ENCODE measurements around the gene MYO1B. TPM values are rescaled to one million over a fixed set of nuclear protein-coding genes. Genes with fewer than 3 reads are reported as not detected.

Gene MYO1B
- total RNA-seq, 3 donors from 2014 or later (not counting 1 experiment from before 2014, with no cell fraction given): 0.21 to 0.80 (median 0.29) TPM

- ATAC-seq (no peak), DNase-seq (no peak)
- H3K4me3 Mint-ChIP-seq: no peak overlapping the region
- intact Hi-C loops (cut with micrococcal nuclease): no loop called here
- no peaks in the 10 kb centered on the region for H3K36me3 ChIP-seq (ENCODE audit: control insufficient read depth, insufficient read depth, low read length)
- H3K27me3 Mint-ChIP-seq (ENCODE audit: low read depth in 2 of 2): peaks cover 7 to 11% of the 10 kb centered on the region in 2 donors
- H3K4me3 ChIP-seq (ENCODE audit: low read length): no peak overlapping the region
- TF ChIP-seq CTCF (IDR thresholded peaks at IDR 0.05): no peak
- no peaks in the 10 kb centered on the region for H3K36me3 Mint-ChIP-seq
- no peaks in the 10 kb centered on the region for H3K4me1 ChIP-seq (ENCODE audit: control insufficient read depth, insufficient read depth, low read length)
- H3K27ac ChIP-seq (ENCODE audit: low read length): no peak overlapping the region
- no peaks in the 10 kb centered on the region for H3K9me3 ChIP-seq (ENCODE audit: control insufficient read depth, insufficient read depth, low read length)
- peaks cover 2% of the 10 kb centered on the region for H3K27me3 ChIP-seq (ENCODE audit: control insufficient read depth, insufficient read depth, low read length)
- no peaks in the 10 kb centered on the region for H3K9me3 Mint-ChIP-seq
- H3K27ac Mint-ChIP-seq: no peak overlapping the region
- WGBS (ENCODE audit: insufficient coverage): 86% methylated on average over 2 of the region's 2 CpGs
- no peaks in the 10 kb centered on the region for H3K4me1 Mint-ChIP-seq
Observed at GRCh38 chr2:191384829-191385228, 139.6 kb downstream of the MYO1B start.

GRCh38 chr2:191385416-191386160 lies 140.4 kb downstream of the MYO1B start:
- H3K27ac ChIP-seq (ENCODE audit: low read length): no peak overlapping the region
- Mint-ChIP-seq H3K27me3 (ENCODE audit: low read depth in 2 of 2) (peaks cover 7 to 9% of the 10 kb centered on the region in 2 donors), H3K36me3 (no peaks in the 10 kb centered on the region)

GRCh38 chr2:191386938-191387536 lies 141.8 kb downstream of the MYO1B start:
- H3K36me3 ChIP-seq (ENCODE audit: control insufficient read depth, insufficient read depth, low read length): no peaks in the 10 kb centered on the region
- no peak overlapping the region for H3K27ac ChIP-seq (ENCODE audit: low read length)
- no peaks in the 10 kb centered on the region for H3K9me3 ChIP-seq (ENCODE audit: control insufficient read depth, insufficient read depth, low read length)
- no peak for DNase-seq
- peaks cover 2% of the 10 kb centered on the region for H3K27me3 ChIP-seq (ENCODE audit: control insufficient read depth, insufficient read depth, low read length)
- Mint-ChIP-seq H3K9me3 (no peaks in the 10 kb centered on the region), H3K36me3 (no peaks in the 10 kb centered on the region), H3K27me3 (ENCODE audit: low read depth in 2 of 2) (peaks cover 6 to 7% of the 10 kb centered on the region in 2 donors), H3K27ac (no peak overlapping the region), H3K4me3 (no peak overlapping the region), H3K4me1 (no peaks in the 10 kb centered on the region)
- no peaks in the 10 kb centered on the region for H3K4me1 ChIP-seq (ENCODE audit: control insufficient read depth, insufficient read depth, low read length)
- no peak for ATAC-seq
- intact Hi-C loops (cut with micrococcal nuclease): no loop called here
- no peak for TF ChIP-seq CTCF (IDR thresholded peaks at IDR 0.05)
- H3K4me3 ChIP-seq (ENCODE audit: low read length): no peak overlapping the region
- WGBS (ENCODE audit: insufficient coverage): 90% methylated on average over 6 of the region's 7 CpGs

More at GRCh38 chr2:191385416-191386160, 140.4 kb downstream of the MYO1B start:
- DNase-seq (no peak), ATAC-seq (no peak)
- Mint-ChIP-seq H3K9me3 (no peaks in the 10 kb centered on the region), H3K27ac (no peak overlapping the region), H3K4me3 (no peak overlapping the region), H3K4me1 (no peaks in the 10 kb centered on the region)
- TF ChIP-seq CTCF (IDR thresholded peaks at IDR 0.05): no peak
- Histone ChIP-seq H3K9me3 (ENCODE audit: control insufficient read depth, insufficient read depth, low read length) (no peaks in the 10 kb centered on the region), H3K36me3 (ENCODE audit: control insufficient read depth, insufficient read depth, low read length) (no peaks in the 10 kb centered on the region), H3K4me1 (ENCODE audit: control insufficient read depth, insufficient read depth, low read length) (no peaks in the 10 kb centered on the region), H3K27me3 (ENCODE audit: control insufficient read depth, insufficient read depth, low read length) (peaks cover 2% of the 10 kb centered on the region), H3K4me3 (ENCODE audit: low read length) (no peak overlapping the region)
- WGBS (ENCODE audit: insufficient coverage): 79% methylated on average over 5 of the region's 6 CpGs
- intact Hi-C loops (cut with micrococcal nuclease): no loop called here
